DMS53 (cell line): Measurements from ENCODE around the gene PRSS8.

Source experiments
- DNase-seq: peaks from one replicate; lab custom pipeline; 2025; lab: John Stamatoyannopoulos, UW

The PRSS8 gene

GRCh38 chr16:31128711-31129567, 6.6 kb downstream of the PRSS8 start:
- peak; percentile 39 for DNase-seq

GRCh38 chr16:31127182-31127581, 8.3 kb downstream of the PRSS8 start:
- DNase-seq, result no peak

GRCh38 chr16:31125844-31126243, 9.7 kb downstream of the PRSS8 start:
- no peak for DNase-seq

- no peak for DNase-seq
Observed at GRCh38 chr16:31120129-31120528, 15.4 kb downstream of the PRSS8 start.

GRCh38 chr16:31118223-31119155, 17.0 kb downstream of the PRSS8 start:
- no peak for DNase-seq

- DNase-seq, result peak; percentile 98
Observed at GRCh38 chr16:31117384-31118222, 17.9 kb downstream of the PRSS8 start, which contains the start of gene KAT8. KAT8 (plus strand) TSS chr16:31117664; CDS start chr16:31117682, 18 bp downstream.

GRCh38 chr16:31114468-31114867, 21.1 kb downstream of the PRSS8 start:
- no peak for DNase-seq

GRCh38 chr16:31113121-31114120, 22.1 kb downstream of the PRSS8 start:
- peak; percentile 54 for DNase-seq

- no peak for DNase-seq
Observed at GRCh38 chr16:31112711-31113110, 22.8 kb downstream of the PRSS8 start.

- no peak for DNase-seq
Observed at GRCh38 chr16:31111881-31112466, 23.6 kb downstream of the PRSS8 start.

GRCh38 chr16:31110106-31111034, 25.2 kb downstream of the PRSS8 start:
- DNase-seq, result no peak

- DNase-seq, result no peak
Observed at GRCh38 chr16:31109622-31110021, 25.9 kb downstream of the PRSS8 start.

- DNase-seq, result peak; percentile 15
Observed at GRCh38 chr16:31108794-31109558, 26.6 kb downstream of the PRSS8 start.

- DNase-seq, result peak; percentile 73
Observed at GRCh38 chr16:31108035-31108793, 27.3 kb downstream of the PRSS8 start, which contains the start of gene BCKDK. BCKDK (plus strand) TSS chr16:31108386; CDS start chr16:31109224, 838 bp downstream.

- no peak for DNase-seq
Observed at GRCh38 chr16:31107465-31107867, 28.1 kb downstream of the PRSS8 start.

GRCh38 chr16:31106509-31107464, 28.7 kb downstream of the PRSS8 start:
- no peak for DNase-seq
